Gastroesophageal sphincter (tissue), 4 donors: ENCODE data around the gene EPHA3. TPM values are rescaled to one million over a fixed set of nuclear protein-coding genes. Genes with fewer than 3 reads are reported as not detected.
"Not testable (repeated sequence)": the region's sequence is repeated elsewhere in the genome, so short reads cannot be mapped to it uniquely, and the experiment has no call there.

Experiments
- ATAC-seq: fragments of 150-250 bp; one replicate; pipeline ENCODE4 v1.9.1; 2016; ENCODE audit warnings: mild to moderate bottlenecking, moderate library complexity
- H3K27ac ChIP-seq, 4 donors: fragments of 200-600 bp; sonication (generic) in 3 of 4; 1 replicate in 3 of 4; 2 replicates in 1 of 4; pipeline ENCODE4 v1.5.1; 2016 to 2019
- H3K27me3 ChIP-seq: fragments of 200-600 bp; sonication (generic); one replicate; pipeline ENCODE4 v1.5.1; 2019
- H3K36me3 ChIP-seq, 2 donors: fragments of 200-600 bp; sonication (generic); one replicate each; pipeline ENCODE4 v1.5.1; 2019; ENCODE audit warnings: control low read depth in 1 of 2
- H3K4me1 ChIP-seq, 3 donors: fragments of 200-600 bp; sonication (generic); 1 replicate in 2 of 3; 2 replicates in 1 of 3; pipeline ENCODE4 v1.5.1; 2016 to 2019; ENCODE audit warnings: control low read depth in 2 of 3
- H3K4me3 ChIP-seq, 2 donors: fragments of 200-600 bp; sonication (generic); one replicate each; pipeline ENCODE4 v1.5.1; 2019; ENCODE audit warnings: mild to moderate bottlenecking in 1 of 2, moderate library complexity in 1 of 2
- H3K9me3 ChIP-seq, 3 donors: fragments of 200-600 bp; sonication (generic); one replicate each; pipeline ENCODE4 v1.5.1; 2017 to 2019; ENCODE audit warnings: control low read depth in 2 of 3
- EP300 ChIP-seq: sonication (generic); formaldehyde crosslinking; IDR thresholded peaks from one replicate; pipeline ENCODE4 v1.6.1; 2017; ENCODE audit warnings: antibody characterized with exemption, mild to moderate bottlenecking
- POLR2A ChIP-seq, 2 donors: fragments of 450-650 bp; IDR thresholded peaks; one replicate each; pipeline ENCODE4 v1.6.1; 2017; ENCODE audit warnings: antibody characterized with exemption in 2 of 2, mild to moderate bottlenecking in 2 of 2, moderate library complexity in 1 of 2
- POLR2AphosphoS5 ChIP-seq: sonication (generic); formaldehyde crosslinking; IDR thresholded peaks from one replicate; pipeline ENCODE4 v1.6.1; 2017; ENCODE audit warnings: antibody characterized with exemption
- WGBS, 2 donors: methylation state at CpG; one replicate each; pipeline ENCODE4 v1.1.5; 2018; ENCODE audit warnings: low coverage in 1 of 2; 5-methylcytosine and 5-hydroxymethylcytosine counted together
- total RNA-seq, 4 donors: library from RNA; depleted of rRNA; stranded (reverse); fragments of >200 nt; gene quantifications; one replicate each; pipeline ENCODE4 v1.1.0, GENCODE V29; 2016
- TF ChIP-seq, protein P1 (sequence below), 4 experiments: fragments of 200-600 bp in 2 of 4; fragments of 450-650 bp in 2 of 4; sonication (generic) in 1 of 4; IDR thresholded peaks; one replicate each; pipeline ENCODE4 v1.5.1; 2017 to 2019; ENCODE audit warnings: antibody characterized with exemption in 4 of 4, mild to moderate bottlenecking in 2 of 4, moderate library complexity in 2 of 4

EPHA3 gene
- total RNA-seq, 4 donors from 2014 or later: 9.3 to 20.4 (median 15.9) TPM

DNA sequence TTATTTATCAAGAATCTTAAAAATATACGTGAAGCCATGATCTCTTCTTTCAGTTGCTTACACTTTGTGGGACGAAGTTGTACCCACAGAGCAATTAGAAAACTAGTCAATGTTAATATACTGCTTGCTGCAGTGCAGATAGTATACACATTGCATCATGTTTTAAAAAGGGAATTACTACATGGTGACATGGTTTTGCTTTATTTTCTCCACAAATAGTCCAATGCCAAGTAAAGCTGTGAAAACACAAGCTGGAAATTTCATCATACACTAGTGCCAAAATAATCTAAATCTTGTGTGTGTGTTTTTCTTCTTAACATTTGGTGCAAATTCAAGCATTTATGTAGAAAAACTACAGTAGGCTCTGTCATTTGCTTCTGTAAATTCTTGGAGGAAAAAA lies 233.0 kb downstream of the EPHA3 start:
- Histone ChIP-seq H3K4me3 (no peak overlapping the region), H3K27me3 (no peaks in the 10 kb centered on the region), H3K4me1 (no peaks in the 10 kb centered on the region), H3K9me3 (no peaks in the 10 kb centered on the region), H3K36me3 (no peaks in the 10 kb centered on the region), H3K27ac (no peak overlapping the region)
- ATAC-seq: no peak
- no peak for TF ChIP-seq POLR2A (IDR thresholded peaks at IDR 0.05)
- no peak for TF ChIP-seq POLR2AphosphoS5
- TF ChIP-seq, protein P1, sequence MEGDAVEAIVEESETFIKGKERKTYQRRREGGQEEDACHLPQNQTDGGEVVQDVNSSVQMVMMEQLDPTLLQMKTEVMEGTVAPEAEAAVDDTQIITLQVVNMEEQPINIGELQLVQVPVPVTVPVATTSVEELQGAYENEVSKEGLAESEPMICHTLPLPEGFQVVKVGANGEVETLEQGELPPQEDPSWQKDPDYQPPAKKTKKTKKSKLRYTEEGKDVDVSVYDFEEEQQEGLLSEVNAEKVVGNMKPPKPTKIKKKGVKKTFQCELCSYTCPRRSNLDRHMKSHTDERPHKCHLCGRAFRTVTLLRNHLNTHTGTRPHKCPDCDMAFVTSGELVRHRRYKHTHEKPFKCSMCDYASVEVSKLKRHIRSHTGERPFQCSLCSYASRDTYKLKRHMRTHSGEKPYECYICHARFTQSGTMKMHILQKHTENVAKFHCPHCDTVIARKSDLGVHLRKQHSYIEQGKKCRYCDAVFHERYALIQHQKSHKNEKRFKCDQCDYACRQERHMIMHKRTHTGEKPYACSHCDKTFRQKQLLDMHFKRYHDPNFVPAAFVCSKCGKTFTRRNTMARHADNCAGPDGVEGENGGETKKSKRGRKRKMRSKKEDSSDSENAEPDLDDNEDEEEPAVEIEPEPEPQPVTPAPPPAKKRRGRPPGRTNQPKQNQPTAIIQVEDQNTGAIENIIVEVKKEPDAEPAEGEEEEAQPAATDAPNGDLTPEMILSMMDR (IDR thresholded peaks at IDR 0.05): no peak
- TF ChIP-seq EP300: no peak
- WGBS, 2 donors: 70 to 89% methylated on average over 2 of the region's 2 CpGs

DNA sequence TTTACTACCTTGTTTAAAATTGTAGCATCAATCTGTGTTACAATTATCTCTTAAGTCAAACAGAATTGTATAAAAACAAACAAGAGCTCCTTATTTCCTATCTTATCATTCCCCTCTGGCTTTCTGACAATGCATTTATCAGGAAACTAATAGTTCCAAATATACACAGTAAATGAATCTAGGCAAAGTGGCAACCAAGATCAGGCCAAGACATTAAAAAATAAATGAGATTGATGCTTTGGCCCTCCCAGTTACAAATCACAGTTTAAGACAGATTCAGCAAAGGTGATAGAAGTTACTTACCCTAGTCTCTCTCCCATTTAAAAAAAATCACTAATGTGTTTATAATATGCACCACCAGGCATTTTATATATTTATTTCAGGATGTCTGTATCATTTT lies 236.7 kb downstream of the EPHA3 start:
- no peak overlapping the region for H3K27ac ChIP-seq
- H3K4me3 ChIP-seq: no peak overlapping the region
- no peaks in the 10 kb centered on the region for H3K9me3 ChIP-seq
- TF ChIP-seq POLR2AphosphoS5 (no peak), POLR2A (IDR thresholded peaks at IDR 0.05) (no peak), EP300 (no peak)
- TF ChIP-seq, protein P1 (IDR thresholded peaks at IDR 0.05): no peak
- H3K4me1 ChIP-seq: no peaks in the 10 kb centered on the region
- H3K36me3 ChIP-seq: no peaks in the 10 kb centered on the region
- no peak for ATAC-seq
- H3K27me3 ChIP-seq: no peaks in the 10 kb centered on the region

DNA sequence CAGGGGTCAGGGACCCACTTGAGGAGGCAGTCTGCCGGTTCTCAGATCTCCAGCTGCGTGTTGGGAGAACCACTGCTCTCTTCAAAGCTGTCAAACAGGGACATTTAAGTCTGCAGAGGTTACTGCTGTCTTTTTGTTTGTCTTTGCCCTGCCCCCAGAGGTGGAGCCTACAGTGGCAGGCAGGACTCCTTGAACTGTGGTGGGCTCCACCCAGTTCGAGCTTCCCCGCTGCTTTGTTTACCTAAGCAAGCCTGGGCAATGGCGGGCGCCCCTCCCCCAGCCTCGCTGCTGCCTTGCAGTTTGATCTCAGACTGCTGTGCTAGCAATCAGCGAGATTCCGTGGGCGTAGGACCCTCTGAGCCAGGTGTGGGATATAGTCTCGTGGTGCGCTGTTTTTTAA lies 243.5 kb downstream of the EPHA3 start:
- not testable (repeated sequence) for H3K9me3 ChIP-seq

DNA sequence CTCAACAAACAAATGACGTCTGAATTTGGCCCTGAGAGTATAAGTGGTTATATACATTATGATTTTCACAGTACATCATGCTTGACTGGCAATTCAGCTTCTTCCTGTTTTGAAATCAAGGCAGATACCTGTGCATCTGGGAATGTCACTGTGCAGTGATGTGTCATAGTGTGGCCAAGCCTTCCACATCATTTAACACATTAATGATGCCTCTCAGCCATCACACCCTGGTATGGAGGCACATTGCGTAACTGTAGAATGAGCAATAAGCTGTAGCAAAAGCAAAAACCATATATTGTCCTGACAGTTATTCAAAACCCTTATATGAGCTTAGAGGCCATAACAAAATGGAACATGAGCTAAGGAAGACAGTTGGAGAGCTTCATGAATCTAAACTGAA lies 246.0 kb downstream of the EPHA3 start:
- Histone ChIP-seq H3K27me3 (no peaks in the 10 kb centered on the region), H3K4me3 (no peak overlapping the region), H3K27ac (no peak overlapping the region), H3K9me3 (no peaks in the 10 kb centered on the region), H3K4me1 (no peaks in the 10 kb centered on the region), H3K36me3 (no peaks in the 10 kb centered on the region)
- no peak for TF ChIP-seq EP300
- no peak for TF ChIP-seq POLR2AphosphoS5
- TF ChIP-seq POLR2A (IDR thresholded peaks at IDR 0.05): no peak
- TF ChIP-seq, protein P1 (IDR thresholded peaks at IDR 0.05): no peak
- 63 to 70% methylated on average over 2 of the region's 2 CpGs for WGBS, 2 donors
- no peak for ATAC-seq

More for the DNA sequence above, 243.5 kb downstream of the EPHA3 start:
- not testable (repeated sequence) for H3K4me1 ChIP-seq, ATAC-seq, H3K27ac ChIP-seq, H3K27me3 ChIP-seq, H3K4me3 ChIP-seq, H3K36me3 ChIP-seq
- WGBS, 2 donors: 80% methylated on average over 1 of the region's 12 CpGs; no CpG with 5 or more reads in 1 of the 2 donors

DNA sequence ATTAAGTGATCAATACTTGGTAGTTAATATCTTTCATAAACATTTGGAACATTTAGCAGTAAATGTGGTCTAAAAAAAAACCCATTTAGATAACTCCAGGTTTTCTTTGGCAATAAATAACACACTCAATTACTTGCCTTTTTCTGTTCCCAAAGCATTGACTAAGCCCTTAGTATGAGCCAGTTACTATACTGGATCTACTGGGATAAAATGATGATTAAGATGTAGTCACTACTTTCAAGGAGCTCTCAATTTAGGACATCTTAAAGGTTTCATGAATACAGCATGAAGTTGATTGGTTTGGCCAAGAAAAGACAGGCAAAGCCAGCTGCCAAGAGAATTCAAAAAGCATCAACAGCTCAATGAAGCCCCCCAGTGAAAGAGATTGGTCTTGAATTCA lies 250.9 kb downstream of the EPHA3 start:
- TF ChIP-seq EP300: no peak
- no peak for TF ChIP-seq POLR2A (IDR thresholded peaks at IDR 0.05)
- TF ChIP-seq, protein P1 (IDR thresholded peaks at IDR 0.05): no peak
- no peak for TF ChIP-seq POLR2AphosphoS5
- Histone ChIP-seq H3K27ac (no peak overlapping the region), H3K9me3 (no peaks in the 10 kb centered on the region), H3K27me3 (no peaks in the 10 kb centered on the region), H3K4me1 (no peaks in the 10 kb centered on the region), H3K36me3 (no peaks in the 10 kb centered on the region), H3K4me3 (no peak overlapping the region)
- no peak for ATAC-seq

DNA sequence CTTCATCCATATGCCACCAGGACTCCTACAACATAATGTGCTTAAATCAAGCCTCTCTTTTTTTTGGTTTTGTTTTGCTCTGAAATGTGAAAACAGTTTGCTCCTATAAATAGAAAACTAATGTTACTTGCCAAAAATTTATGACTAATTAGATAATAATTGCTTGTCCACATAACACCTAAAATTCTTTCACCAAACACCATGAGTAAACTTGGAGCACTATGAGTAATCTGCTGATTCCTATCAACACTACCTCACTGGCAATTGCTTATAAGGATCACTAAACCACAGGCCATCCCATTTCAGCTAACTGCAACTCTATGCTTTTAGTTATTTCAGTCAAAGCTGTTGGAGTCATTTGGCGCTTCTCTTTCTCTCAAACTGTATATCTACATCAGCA lies 252.7 kb downstream of the EPHA3 start:
- TF ChIP-seq, protein P1 (IDR thresholded peaks at IDR 0.05): no peak
- no peak for TF ChIP-seq POLR2AphosphoS5
- TF ChIP-seq POLR2A (IDR thresholded peaks at IDR 0.05): no peak
- TF ChIP-seq EP300: no peak
- WGBS, 2 donors: 96 to 100% methylated on average over 1 of the region's 1 CpG
- Histone ChIP-seq H3K27me3 (no peaks in the 10 kb centered on the region), H3K27ac (no peak overlapping the region), H3K4me1 (no peaks in the 10 kb centered on the region), H3K4me3 (no peak overlapping the region), H3K36me3 (no peaks in the 10 kb centered on the region), H3K9me3 (no peaks in the 10 kb centered on the region)
- ATAC-seq: no peak
